Dermis microvascular lymphatic vessel endothelial cell (primary cell): Measurements from ENCODE around the gene UTP18. TPM values are rescaled to one million over a fixed set of nuclear protein-coding genes. Genes with fewer than 3 reads are reported as not detected.
"Not testable (repeated sequence)": the region's sequence is repeated elsewhere in the genome, so short reads cannot be mapped to it uniquely, and the experiment has no call there.

Source experiments
- DNase-seq, 2 donors: peaks; one replicate each; pipeline versions ENCODE4 v3.0.0 to v3.0.0-alpha.2; 2010; ENCODE audit warnings: low read depth in 2 of 2
- total RNA-seq: library from RNA; depleted of rRNA; stranded (reverse); fragments of >200 nt; gene quantifications from 2 replicates; pipeline ENCODE4 v1.2.1, GENCODE V29; 2014

The UTP18 gene
- total RNA-seq, 1 donor from 2014 or later, result 32.3 TPM

GRCh38 chr17:51258756-51259563, 1.4 kb upstream of the UTP18 start:
- peak in 1 of 2 donors; percentile 33 for DNase-seq

DNA sequence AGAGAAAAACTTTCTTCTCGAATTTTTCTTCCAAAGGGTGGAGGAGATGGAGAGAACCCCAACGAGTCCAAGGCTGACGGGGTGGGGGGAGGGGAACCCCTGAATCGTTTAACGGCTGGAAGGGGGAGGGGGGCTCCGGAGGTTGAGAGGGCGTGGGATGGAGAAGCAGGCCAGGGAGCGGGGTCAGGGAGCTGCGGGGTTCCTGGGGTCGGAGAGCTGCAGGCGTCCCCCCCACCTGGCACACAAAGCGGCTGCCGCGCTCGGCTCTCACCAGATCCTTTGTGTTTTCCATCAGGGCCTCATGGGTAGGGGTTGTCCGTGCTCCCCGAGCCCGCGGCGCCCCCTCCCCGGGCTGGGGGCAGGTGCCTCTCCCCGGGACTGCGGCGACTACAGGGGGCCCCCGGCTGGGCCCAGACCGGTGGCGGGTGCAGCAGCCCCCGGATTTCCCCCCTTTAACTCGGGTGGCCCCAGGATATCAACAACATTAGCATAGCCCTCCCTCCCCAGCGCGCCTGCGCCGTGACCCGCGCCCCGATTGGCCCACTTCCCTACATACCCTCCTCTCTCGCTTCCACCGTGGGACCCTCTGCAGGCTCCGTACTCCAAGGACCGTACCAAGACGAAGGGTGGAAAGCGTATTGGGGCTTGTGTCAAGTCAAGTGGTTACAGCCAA, 646 bp upstream of the UTP18 start, which contains the start of gene MBTD1:
MBTD1 (minus strand) TSS at position 486 of the 673 bp plus-strand sequence. CDS start 34,888 bp downstream, outside the sequence.
- peak; percentile 92 to 97 for DNase-seq

DNA sequence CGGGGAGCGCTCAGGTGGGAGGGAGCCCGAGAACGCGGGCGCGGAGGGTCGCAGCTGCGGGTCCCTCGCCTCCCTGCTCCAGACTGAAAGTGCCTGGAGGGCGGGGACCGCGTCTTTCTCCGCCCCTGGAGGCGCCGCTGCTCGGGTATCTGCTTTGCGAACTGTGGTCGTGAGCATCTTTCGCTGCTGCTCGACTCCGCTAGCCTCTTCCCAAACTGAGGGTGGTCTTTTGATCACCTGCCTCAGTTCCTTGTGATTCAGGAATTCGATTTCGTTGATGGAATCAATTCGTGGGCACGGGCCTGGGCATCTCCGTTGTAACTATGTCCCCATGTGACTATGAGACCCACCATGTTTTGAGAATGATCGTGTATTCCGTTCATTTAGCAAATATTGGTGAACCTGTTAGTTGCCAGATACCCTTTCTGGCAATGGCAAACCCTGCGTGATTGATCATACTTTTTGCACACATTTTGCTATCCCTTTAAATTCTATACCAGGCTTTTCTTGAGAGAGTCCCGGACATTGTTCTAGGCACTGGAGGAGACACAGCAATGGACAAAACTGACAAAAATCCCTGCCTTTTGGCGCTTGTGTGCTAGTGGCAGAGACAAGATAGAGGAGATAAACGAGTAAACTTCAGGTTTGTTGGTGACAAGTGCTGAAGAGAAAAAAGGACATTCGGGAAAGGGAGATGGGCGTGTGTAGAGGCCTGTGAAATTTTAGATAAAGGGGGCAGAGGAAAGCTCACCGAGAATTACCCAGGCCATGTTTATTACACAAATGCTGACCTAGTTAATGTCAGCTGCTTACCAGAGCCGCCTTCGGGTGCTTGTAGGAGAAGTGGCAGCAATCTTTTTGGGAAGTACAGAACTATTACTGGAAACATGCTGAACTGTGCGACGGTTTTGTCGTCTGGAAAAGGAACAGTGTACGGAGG, 948 bp downstream of the UTP18 start:
- DNase-seq, result peak in 1 of 2 donors; percentile 2

DNA sequence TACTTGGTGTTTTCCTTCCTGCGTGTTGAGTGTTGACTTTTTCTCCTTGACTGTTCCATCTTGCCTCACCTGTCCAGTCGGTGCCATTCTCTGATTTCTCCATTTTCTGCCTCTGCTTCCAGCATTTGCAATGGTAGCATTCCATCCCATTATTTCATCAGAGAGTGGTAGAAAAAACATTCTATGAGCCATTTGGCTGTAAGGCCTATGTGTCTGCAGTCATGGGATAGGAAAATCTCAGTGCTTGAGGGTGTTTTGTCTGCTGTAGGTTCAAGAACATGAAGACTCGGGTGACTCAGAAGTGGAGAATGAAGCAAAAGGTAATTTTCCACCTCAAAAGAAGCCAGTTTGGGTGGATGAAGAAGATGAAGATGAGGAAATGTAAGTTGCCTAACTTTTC, 2.7 kb downstream of the UTP18 start:
- no peak for DNase-seq

- not testable (repeated sequence) for DNase-seq
Measured at GRCh38 chr17:51264466-51264865, 4.1 kb downstream of the UTP18 start.

DNA sequence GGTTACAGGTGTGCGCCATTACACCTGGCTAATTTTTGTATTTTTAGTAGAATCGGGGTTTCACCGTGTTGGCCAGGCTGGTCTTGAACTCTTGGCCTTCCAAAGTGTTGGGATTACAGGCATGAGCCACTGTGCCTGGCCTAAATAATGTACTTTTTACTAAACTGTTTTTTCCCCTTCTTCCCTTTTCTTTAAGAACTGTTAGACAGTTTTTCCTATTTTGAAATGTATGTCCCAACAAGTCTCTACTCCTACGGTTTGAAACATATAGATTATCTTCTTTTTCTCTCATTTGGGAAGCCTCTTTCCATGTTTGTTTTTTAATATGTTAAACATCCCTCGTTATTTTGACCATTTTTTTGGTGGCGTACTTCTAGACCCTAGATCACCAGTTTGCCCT, 9.6 kb downstream of the UTP18 start:
- no peak for DNase-seq

DNA sequence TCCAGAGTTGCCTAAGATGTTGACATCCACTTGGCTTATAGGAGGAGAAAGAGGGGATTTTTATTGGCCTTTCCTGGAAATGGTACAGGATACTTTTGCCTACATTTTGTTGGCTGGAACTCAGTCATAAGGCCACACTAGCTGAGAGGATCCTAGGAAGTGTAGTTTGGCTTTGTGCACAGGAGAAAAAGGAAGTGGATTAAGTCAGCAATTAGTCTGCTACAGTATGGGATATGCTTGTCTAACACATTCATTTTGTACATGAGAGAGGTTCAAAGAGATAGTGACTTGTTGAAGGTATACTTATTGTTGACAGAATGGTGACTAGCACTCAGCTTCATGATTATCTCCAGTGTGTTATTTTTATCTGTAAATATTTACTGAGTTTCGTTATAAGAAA, 10.3 kb downstream of the UTP18 start:
- no peak for DNase-seq

DNA sequence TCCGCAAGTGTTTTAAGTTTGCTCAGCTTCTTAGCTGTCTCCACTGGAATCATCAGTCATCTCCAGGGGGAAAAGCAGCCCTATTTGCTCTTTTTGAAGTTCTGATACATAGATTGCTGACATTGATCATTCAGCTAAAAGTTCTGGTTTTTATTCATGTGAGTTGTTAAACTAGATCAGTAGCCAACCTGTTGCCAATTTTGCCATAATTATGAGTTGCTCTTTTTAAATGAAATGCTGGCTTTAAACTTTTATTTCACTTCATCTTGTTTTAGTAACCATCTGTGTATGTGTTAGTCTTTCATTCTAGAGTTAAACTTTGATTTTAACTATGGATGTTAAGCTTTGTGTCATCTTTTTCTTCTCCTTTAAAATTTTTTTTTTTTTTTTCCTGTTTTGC, 12.5 kb downstream of the UTP18 start:
- DNase-seq, result no peak

- DNase-seq, result no peak
Measured at GRCh38 chr17:51275381-51275780, 15.0 kb downstream of the UTP18 start.

GRCh38 chr17:51279183-51279582, 18.8 kb downstream of the UTP18 start:
- no peak for DNase-seq

- no peak for DNase-seq
Measured at GRCh38 chr17:51287412-51287811, 27.1 kb downstream of the UTP18 start.

DNA sequence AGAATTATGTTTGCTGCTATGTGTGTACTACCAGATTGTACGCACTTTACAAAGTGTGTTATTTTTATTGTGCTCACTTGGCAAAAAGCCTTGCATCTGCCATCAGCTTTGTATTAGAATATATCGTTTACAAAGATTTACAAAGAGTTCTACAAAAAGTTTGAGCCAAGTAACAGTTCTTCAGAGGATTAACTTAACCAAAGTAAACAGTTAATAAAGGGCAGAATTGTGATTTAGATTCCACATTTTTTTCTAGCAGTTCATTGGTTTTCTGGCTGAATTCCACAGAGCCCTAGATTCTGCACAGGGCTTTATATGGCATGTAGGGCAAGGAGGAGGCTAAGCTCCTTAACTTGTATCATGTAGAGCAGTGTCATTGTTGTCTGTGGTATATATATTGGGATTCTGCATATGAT, 29.4 kb downstream of the UTP18 start:
- DNase-seq, result no peak

GRCh38 chr17:51294338-51294737, 34.0 kb downstream of the UTP18 start:
- not testable (repeated sequence) for DNase-seq

GRCh38 chr17:51298508-51299371, 38.4 kb downstream of the UTP18 start:
- DNase-seq, result peak; percentile 15 to 44

GRCh38 chr17:51299859-51300258, 39.5 kb downstream of the UTP18 start:
- no peak for DNase-seq

DNA sequence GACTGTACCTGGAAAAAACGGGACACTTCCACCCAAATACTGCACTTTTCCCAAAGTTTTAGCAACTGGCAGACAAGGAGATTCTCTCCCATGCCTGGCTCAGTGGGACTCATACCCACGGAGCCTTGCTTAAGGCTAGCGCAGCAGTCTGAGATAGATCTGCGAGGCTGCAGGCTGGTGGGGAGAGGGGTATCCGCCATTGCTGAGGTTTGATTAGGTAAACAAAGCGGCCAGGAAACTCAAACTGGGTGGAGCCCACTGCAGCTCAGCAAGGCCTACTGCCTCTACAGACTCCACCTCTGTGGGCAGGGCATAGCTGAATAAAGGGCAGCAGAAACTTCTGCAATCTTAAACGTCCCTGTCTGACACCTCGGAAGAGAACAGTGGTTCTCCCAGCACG, 44.8 kb downstream of the UTP18 start:
- DNase-seq, result no peak

GRCh38 chr17:51312003-51312402, 51.7 kb downstream of the UTP18 start:
- DNase-seq, result not testable (repeated sequence)

DNA sequence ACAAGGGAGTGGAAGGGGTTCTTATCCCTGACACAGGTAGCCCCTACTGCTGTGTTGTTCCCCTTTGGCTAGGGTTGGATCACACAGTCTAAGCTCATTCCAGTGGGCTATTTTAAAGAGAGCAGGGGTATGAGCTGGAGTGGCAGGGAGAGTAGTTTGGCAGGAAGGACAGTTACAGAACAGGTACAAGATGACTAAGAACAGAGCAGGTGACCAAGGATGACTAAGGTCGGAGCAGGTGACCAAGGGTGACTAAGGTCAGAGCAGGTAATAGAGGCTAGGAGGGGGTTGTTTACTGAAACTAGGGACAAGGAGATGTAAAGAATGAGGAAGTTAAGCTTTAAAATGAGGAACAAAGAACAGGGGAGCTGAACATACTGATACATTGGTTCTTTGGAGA, 58.8 kb downstream of the UTP18 start:
- no peak for DNase-seq

DNA sequence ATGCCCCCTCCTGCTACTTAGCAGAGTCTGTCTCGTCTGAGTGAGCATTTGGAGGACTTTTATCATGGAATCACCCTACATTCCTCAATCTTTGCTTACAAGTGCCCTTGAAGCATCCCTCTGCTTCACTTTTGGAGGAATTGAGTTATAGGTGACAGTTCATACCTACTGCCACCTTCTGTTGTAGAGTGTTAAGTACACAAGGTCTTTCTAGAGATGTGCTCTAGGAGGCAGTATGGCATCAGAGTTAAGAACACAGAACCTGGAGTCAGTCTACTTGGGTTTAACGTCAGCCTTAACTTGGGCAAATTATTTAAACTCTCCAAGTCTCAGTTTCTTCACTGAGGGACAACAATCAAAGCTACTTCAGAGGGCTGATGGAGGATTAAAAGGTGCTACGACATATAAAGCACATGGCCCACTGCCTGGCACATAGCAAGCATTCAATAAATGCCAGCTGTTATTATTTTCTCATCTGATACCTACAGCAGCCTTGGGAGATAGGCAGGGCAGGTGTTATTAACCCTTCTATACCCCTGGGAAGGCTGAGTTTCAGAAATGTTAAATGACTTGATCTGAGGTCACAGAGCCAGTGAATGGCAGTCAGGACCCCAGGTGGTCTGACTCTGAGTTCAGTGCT, 62.2 kb downstream of the UTP18 start:
- DNase-seq, result peak; percentile 2 to 30

DNA sequence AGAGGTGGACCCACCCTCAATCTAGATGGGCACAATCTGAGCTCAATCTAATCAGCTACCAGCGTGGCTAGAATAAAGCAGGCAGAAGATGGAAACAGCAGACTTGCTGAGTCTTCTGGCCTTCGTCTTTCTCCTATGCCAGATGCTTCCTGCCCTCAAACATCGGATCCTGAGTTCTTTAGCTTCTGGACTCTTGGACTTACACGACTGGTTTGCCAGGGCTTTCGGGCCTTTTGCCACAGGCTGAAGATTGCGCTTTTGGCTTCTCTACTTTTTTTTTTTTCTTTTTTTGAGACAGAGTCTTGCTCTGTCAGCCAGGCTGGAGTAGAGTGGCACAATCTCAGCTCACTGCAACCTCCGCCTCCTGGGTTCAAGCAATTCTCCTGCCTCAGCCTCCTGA, 65.1 kb downstream of the UTP18 start:
- DNase-seq, result no peak
